ENCODE results near the gene FAM83C. TPM values are rescaled to one million over a fixed set of nuclear protein-coding genes. Genes with fewer than 3 reads are reported as not detected.
A peak's percentile ranks its signal among the peaks of the same experiment; 100 is the strongest.

Gene FAM83C
- total RNA-seq, 6 experiments from 2014 or later = not detected

DNA sequence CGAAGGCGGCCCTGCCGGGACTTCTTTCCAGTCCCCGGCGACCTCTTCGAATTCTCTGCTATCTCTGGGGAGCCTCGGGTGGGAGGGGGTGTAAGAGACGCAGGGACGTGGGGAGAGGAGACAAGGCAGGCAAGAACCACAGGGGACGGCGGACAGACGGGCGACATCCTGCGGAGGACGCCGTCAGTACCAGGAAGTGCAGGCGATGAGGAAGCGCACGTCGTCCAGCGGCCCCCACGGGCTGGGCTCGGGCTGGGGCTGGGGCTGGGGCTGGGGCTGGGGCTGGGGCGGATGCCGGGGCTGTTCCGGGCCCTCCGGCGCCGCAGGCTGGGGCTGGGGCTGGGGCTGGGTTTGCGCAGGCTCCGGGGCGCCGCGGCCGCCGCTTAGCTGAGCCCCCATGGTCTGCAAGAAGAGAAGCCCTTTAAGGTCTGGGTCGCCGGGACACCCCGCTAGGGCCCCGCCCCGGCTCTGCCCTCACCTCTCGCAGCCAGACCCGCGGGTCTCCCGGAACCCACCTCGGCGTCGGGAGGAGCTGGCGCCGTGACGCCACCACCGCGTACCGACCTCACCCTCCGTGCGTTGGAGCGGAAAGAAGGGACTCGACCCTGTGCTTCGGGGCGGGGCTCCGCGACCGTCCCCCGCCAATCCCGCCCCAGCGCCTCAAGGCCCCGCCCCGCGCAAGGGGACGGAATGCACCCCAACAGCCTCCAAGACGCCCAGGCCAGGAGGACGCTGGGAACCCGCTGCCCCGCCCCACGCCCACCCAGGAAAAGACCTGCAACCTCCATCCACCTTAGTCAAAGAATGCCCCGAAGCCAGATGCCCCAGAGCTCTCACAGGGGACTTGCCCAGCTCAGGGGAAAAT lies 14.5 kb downstream of the FAM83C start, which contains the start of gene MMP24OS:
TSS of gene MMP24OS (minus strand) at position 592 of the 865 bp plus-strand sequence. CDS start at position 399, 193 bp downstream.
- Mint-ChIP-seq H3K36me3 (ENCODE audit: low read depth) (peaks cover 40% of the 10 kb centered on the region), H3K4me1 (ENCODE audit: low read depth) (peaks cover 26% of the 10 kb centered on the region), H3K9me3 (no peaks in the 10 kb centered on the region), H3K27me3 (ENCODE audit: insufficient read depth) (no peaks in the 10 kb centered on the region; the same call in none of the 2 replicates), H3K27ac (peak within 1 kb of the TSS; percentile 97), H3K4me3 (peak within 1 kb of the TSS; percentile 98)
- DNase-seq = peak; percentile 73
- TF ChIP-seq, protein P1, sequence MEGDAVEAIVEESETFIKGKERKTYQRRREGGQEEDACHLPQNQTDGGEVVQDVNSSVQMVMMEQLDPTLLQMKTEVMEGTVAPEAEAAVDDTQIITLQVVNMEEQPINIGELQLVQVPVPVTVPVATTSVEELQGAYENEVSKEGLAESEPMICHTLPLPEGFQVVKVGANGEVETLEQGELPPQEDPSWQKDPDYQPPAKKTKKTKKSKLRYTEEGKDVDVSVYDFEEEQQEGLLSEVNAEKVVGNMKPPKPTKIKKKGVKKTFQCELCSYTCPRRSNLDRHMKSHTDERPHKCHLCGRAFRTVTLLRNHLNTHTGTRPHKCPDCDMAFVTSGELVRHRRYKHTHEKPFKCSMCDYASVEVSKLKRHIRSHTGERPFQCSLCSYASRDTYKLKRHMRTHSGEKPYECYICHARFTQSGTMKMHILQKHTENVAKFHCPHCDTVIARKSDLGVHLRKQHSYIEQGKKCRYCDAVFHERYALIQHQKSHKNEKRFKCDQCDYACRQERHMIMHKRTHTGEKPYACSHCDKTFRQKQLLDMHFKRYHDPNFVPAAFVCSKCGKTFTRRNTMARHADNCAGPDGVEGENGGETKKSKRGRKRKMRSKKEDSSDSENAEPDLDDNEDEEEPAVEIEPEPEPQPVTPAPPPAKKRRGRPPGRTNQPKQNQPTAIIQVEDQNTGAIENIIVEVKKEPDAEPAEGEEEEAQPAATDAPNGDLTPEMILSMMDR (IDR thresholded peaks at IDR 0.05) = peak; percentile 32; the same call in 1 of the 2 replicates

DNA sequence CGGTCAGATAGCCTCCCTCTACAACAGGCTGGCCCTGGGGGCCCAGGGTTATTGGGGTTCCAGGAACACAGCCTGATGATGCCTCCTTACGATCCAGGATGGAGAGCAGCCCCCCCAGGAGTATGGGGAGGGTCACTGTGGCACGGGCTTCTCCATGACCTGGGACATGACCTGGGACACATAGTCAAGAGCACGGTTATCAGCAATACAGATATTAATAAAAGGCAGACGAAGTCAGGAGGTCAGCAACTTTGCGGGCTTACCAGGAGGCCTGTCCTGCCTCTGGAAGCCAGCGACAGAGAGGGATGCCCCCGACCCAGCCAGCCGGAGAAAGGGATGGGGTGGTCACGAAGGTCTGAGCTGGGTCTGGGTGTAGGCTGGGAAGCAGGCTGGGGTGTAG lies 15.1 kb downstream of the FAM83C start:
- no peak for DNase-seq
- H3K27ac Mint-ChIP-seq = peak overlapping the region; percentile 97
- H3K36me3 Mint-ChIP-seq (ENCODE audit: low read depth) = peaks cover 37% of the 10 kb centered on the region
- no peaks in the 10 kb centered on the region; the same call in none of the 2 replicates for H3K27me3 Mint-ChIP-seq (ENCODE audit: insufficient read depth)
- H3K4me3 Mint-ChIP-seq = peak overlapping the region; percentile 98
- H3K9me3 Mint-ChIP-seq = no peaks in the 10 kb centered on the region
- peaks cover 32% of the 10 kb centered on the region for H3K4me1 Mint-ChIP-seq (ENCODE audit: low read depth)
- TF ChIP-seq, protein P1 (IDR thresholded peaks at IDR 0.05) = no peak

DNA sequence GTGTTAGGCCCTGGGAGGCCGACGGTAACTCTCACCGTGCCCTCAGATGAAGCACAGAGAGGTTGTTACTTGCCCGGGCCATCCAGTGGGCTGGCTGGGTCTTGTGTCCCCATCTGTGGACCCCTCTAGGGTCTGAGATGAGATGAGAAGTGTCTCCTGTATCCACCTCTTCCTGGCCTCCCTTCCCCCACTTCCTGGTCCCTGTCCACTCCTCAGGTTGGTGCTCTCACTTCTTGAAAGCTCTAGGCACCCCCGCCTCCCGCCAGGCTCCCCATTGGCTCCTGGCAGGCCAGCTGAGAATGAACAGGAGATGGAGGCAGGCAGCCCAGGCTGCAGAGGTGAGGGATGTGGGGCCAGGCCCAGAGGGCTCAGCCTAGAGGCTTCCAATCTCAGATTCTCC lies 15.8 kb downstream of the FAM83C start:
- TF ChIP-seq, protein P1 (IDR thresholded peaks at IDR 0.05) = no peak
- peaks cover 39% of the 10 kb centered on the region for H3K4me1 Mint-ChIP-seq (ENCODE audit: low read depth)
- no peaks in the 10 kb centered on the region for H3K9me3 Mint-ChIP-seq
- no peaks in the 10 kb centered on the region; the same call in none of the 2 replicates for H3K27me3 Mint-ChIP-seq (ENCODE audit: insufficient read depth)
- peak overlapping the region; percentile 98 for H3K4me3 Mint-ChIP-seq
- no peak for DNase-seq
- H3K27ac Mint-ChIP-seq = peak overlapping the region; percentile 97
- peaks cover 35% of the 10 kb centered on the region for H3K36me3 Mint-ChIP-seq (ENCODE audit: low read depth)

DNA sequence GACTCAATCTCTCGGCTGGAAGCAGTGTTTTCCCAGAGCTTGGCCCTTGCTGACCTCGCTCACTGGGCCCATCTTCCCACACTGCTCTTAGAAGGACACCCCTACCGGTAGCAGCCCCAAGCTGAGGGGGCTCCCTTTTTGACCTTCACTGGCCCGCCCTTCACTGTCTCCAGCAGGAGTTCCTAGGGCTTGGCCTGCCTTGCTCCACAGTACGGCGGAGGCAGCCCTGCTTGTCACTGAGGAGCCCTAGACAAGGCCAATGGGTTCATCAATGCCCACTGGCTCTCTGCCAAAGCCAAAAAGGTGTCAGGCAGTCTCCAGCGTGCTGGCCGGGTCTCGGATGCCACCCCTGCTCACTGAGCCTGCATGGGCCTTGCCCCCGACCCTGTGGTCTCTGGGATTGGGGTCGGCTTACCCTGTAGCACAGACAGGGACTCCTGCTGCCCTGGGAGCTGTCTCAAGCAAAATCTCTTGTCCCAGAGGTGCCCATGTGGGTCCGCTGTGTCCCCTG lies 16.4 kb downstream of the FAM83C start:
- H3K36me3 Mint-ChIP-seq (ENCODE audit: low read depth) = peaks cover 35% of the 10 kb centered on the region
- H3K9me3 Mint-ChIP-seq = no peaks in the 10 kb centered on the region
- H3K4me3 Mint-ChIP-seq = 0 out of 2 replicates have a peak overlapping the region, but pooled peaks have one; percentile 98
- TF ChIP-seq, protein P1 (IDR thresholded peaks at IDR 0.05) = no peak
- DNase-seq = no peak
- H3K27ac Mint-ChIP-seq = no peak overlapping the region
- peaks cover 39% of the 10 kb centered on the region for H3K4me1 Mint-ChIP-seq (ENCODE audit: low read depth)
- H3K27me3 Mint-ChIP-seq (ENCODE audit: insufficient read depth) = no peaks in the 10 kb centered on the region; the same call in none of the 2 replicates

DNA sequence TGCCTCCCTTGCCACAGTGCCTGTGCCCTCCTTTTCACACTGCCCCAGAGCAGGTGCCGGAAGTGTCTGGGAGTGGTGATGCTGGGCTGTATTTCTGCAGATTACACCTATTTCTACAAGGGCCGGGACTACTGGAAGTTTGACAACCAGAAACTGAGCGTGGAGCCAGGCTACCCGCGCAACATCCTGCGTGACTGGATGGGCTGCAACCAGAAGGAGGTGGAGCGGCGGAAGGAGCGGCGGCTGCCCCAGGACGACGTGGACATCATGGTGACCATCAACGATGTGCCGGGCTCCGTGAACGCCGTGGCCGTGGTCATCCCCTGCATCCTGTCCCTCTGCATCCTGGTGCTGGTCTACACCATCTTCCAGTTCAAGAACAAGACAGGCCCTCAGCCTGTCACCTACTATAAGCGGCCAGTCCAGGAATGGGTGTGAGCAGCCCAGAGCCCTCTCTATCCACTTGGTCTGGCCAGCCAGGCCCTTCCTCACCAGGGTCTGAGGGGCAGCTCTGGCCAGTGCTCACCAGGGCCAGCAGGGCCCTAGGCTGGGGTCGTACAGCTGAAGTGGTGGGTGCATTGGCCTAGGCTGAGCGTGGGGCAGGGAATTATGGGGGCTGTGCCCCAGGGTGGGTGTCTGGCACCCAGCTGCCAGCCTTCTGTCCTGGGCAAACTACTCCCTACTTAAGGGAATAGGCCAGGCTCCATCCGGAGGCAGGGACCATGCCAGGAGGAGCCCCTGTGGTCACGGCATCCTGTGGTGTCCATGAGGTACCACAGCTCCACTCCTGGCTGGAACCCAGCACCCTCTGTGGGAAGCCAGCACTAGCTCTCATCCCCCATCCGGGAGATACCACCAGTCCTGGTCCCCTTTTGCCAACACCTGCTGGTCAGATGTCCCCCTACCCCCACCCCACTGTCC lies 17.8 kb downstream of the FAM83C start:
- H3K27ac Mint-ChIP-seq = no peak overlapping the region
- no peak overlapping the region for H3K4me3 Mint-ChIP-seq
- peaks cover 29% of the 10 kb centered on the region for H3K4me1 Mint-ChIP-seq (ENCODE audit: low read depth)
- no peaks in the 10 kb centered on the region for H3K9me3 Mint-ChIP-seq
- DNase-seq = no peak
- TF ChIP-seq, protein P1 (IDR thresholded peaks at IDR 0.05) = no peak
- no peaks in the 10 kb centered on the region; the same call in none of the 2 replicates for H3K27me3 Mint-ChIP-seq (ENCODE audit: insufficient read depth)
- H3K36me3 Mint-ChIP-seq (ENCODE audit: low read depth) = peaks cover 21% of the 10 kb centered on the region

Measured in HFFc6 (cell line).